Measurements from ENCODE around the gene LEKR1.
A peak's percentile ranks its signal among the peaks of the same experiment; 100 is the strongest.

LEKR1 gene

DNA sequence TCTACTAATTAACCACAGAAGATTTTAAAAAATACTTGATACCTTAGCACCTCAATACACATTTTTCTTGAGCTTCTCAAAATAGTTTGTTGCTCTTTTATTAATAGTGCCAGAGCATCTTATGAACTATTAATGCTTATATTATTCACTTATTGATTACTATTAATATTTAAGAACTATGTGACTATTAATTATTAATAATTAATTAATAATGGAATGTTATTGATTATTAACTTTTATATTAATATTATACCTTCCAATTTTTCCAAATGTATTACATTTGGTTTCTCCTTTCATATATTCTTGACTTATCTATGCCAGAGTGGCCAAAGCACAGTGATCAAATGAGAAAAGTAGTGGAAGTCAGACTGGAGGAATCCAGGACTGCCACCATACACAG is 195.5 kb downstream of the LEKR1 start:
- no peak overlapping the region for H3K4me3 ChIP-seq (ENCODE audit: low read length)
- TF ChIP-seq, protein P1, sequence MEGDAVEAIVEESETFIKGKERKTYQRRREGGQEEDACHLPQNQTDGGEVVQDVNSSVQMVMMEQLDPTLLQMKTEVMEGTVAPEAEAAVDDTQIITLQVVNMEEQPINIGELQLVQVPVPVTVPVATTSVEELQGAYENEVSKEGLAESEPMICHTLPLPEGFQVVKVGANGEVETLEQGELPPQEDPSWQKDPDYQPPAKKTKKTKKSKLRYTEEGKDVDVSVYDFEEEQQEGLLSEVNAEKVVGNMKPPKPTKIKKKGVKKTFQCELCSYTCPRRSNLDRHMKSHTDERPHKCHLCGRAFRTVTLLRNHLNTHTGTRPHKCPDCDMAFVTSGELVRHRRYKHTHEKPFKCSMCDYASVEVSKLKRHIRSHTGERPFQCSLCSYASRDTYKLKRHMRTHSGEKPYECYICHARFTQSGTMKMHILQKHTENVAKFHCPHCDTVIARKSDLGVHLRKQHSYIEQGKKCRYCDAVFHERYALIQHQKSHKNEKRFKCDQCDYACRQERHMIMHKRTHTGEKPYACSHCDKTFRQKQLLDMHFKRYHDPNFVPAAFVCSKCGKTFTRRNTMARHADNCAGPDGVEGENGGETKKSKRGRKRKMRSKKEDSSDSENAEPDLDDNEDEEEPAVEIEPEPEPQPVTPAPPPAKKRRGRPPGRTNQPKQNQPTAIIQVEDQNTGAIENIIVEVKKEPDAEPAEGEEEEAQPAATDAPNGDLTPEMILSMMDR (conservative IDR thresholded peaks at IDR 0.05; ENCODE audit: low read depth, low read length), result no peak
- no peak for DNase-seq (ENCODE audit: low read depth)

DNA sequence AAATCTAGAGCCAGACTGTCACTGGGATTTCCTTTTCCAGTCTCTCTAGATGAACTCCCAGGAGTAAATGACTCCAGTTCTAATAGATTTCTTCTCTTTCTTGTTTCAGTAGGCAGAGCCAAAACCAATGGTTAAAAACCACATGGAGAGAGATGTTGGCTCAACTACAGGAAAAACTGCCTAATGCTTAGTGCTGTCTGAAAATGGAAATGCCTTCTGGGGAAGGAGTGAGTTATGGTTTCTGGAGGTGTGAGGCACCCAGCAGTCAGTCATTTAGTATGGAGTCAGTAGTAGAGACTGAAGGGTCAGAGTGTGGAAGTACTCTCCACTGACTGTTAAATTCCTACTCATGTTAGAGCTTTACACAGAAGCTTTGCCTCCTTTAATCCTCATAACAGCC is 197.1 kb downstream of the LEKR1 start:
- TF ChIP-seq, protein P1 (conservative IDR thresholded peaks at IDR 0.05; ENCODE audit: low read depth, low read length), result no peak
- DNase-seq (ENCODE audit: low read depth), result no peak
- H3K4me3 ChIP-seq (ENCODE audit: low read length), result no peak overlapping the region

DNA sequence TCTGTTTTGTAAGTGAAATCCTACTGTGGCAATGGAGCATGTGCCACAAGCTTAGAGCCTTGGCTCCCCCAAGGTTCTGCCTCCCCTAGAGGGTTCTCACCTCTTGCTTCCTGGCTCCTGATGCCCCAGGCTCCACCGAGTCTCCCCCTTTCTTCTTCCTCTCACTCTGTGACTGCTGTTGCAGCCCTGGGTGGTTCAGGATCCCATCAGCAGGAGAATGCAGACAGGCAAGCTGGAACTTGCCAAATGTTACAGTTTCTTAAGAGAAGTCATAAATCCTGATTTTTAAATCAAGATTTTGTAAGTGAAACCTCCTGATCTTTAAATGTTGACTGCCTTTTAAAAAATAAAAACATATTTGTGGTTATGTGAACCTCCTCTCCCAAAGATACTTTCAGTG is 199.9 kb downstream of the LEKR1 start:
- no peak overlapping the region for H3K4me3 ChIP-seq (ENCODE audit: low read length)
- no peak for DNase-seq (ENCODE audit: low read depth)
- TF ChIP-seq, protein P1 (conservative IDR thresholded peaks at IDR 0.05; ENCODE audit: low read depth, low read length), result no peak

DNA sequence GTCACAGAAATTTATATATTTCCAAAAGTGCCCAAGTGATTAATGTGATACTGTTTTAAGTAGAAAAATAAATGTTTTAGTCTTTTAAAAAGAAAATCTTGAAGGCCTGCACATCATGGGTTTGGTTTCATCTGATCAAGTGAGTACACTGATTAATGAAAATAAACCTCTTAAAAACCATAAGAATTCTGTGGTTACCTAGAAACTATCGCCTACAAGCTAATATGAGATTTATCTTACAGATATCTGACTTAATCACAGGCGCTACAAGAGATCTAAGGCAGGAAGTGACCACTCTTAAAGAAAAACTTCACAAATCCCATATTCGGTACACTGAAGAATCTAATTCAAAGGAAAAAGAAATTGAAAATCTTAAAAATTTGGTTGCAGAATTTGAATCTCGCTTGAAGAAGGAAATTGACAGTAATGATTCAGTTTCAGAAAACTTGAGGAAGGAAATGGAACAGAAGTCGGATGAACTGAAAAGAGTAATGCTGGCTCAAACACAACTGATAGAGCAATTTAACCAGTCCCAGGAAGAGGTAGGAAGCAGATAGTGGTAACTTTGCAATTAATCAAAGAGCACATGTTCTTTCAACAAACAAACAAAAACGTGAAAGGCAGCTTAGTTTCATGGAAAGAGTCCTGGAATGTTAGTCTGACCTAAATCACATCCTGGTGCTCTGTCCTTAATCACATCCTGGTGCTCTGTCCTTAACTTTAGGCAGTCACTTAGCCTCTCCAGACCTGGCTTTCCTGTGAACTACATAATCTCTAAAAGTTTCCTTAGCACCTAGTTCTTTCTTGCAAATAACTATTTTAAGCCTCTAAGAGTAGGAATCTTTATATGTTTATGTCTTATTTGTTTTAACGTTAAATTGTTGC is 201.9 kb downstream of the LEKR1 start:
- TF ChIP-seq, protein P1 (conservative IDR thresholded peaks at IDR 0.05; ENCODE audit: low read depth, low read length), result no peak
- H3K4me3 ChIP-seq (ENCODE audit: low read length), result no peak overlapping the region
- DNase-seq (ENCODE audit: low read depth), result peak; percentile 45

DNA sequence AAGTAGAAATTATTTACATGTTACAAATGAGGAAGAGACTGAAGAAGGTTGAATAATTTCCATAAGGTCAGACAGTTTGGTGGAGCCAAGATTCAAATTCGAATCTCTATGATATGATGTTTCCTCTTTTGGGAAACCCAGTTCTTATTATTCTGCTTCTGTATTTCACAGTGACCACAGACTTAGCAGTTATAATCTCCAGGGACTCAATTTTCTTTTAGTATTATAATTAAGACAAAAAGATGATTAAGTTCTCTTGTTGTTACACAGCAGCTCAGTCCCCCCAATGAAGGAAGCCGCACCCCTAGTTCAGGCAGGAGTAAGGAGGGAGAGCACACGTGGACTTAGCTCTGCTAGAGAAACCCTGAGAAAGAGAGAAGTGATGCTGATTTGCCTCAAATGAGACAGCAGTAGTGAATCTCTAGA is 203.2 kb downstream of the LEKR1 start:
- DNase-seq (ENCODE audit: low read depth), result no peak
- TF ChIP-seq, protein P1 (conservative IDR thresholded peaks at IDR 0.05; ENCODE audit: low read depth, low read length), result no peak
- no peak overlapping the region for H3K4me3 ChIP-seq (ENCODE audit: low read length)

DNA sequence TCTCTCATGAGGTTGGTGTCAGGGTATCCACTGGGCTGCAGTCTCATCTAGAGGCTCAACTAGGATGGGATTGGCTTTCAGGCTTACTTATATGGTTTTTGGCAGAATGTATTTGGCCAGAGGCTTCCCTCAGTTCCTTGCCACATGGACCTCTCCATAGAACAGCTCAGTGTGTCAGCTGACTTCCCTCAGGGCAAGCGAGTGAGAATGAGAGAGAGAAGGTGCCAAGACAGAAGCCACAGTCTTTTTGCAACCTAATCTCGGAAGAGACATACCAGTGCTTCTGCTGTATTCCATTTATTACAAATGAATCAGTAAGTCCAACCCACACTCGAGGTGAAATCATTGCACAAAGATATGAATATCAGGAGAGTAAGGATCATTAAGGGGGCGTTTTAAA is 204.6 kb downstream of the LEKR1 start:
- H3K4me3 ChIP-seq (ENCODE audit: low read length), result no peak overlapping the region
- TF ChIP-seq, protein P1 (conservative IDR thresholded peaks at IDR 0.05; ENCODE audit: low read depth, low read length), result no peak
- DNase-seq (ENCODE audit: low read depth), result no peak

DNA sequence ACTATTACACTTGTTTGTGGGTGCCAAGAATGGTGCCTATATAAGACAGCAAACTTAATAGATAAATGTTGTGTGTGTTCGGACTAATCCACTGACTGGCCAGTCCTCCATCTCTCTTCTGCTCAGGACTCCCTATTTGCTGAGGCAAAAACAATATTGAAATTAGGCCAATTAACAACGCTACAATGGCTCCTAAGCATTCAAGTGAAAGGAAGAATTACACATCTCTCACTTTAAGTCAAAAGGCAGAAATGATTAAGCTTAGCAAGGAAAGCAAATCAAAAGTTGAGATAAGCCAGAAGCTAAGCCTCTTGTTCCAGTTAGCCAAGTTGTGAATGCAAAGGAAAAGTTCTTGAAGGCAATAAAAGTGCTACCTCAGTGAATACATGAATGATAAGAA is 206.8 kb downstream of the LEKR1 start:
- no peak overlapping the region for H3K4me3 ChIP-seq (ENCODE audit: low read length)
- DNase-seq (ENCODE audit: low read depth), result peak; percentile 62
- TF ChIP-seq, protein P1 (conservative IDR thresholded peaks at IDR 0.05; ENCODE audit: low read depth, low read length), result no peak
